ENCODE results near the gene SLC9A5. TPM values are rescaled to one million over a fixed set of nuclear protein-coding genes. Genes with fewer than 3 reads are reported as not detected.

Gene SLC9A5
- polyA plus RNA-seq, 1 donor (not counting 4 experiments of a cell fraction or from before 2014, with no cell fraction given), result 0.51 TPM

DNA sequence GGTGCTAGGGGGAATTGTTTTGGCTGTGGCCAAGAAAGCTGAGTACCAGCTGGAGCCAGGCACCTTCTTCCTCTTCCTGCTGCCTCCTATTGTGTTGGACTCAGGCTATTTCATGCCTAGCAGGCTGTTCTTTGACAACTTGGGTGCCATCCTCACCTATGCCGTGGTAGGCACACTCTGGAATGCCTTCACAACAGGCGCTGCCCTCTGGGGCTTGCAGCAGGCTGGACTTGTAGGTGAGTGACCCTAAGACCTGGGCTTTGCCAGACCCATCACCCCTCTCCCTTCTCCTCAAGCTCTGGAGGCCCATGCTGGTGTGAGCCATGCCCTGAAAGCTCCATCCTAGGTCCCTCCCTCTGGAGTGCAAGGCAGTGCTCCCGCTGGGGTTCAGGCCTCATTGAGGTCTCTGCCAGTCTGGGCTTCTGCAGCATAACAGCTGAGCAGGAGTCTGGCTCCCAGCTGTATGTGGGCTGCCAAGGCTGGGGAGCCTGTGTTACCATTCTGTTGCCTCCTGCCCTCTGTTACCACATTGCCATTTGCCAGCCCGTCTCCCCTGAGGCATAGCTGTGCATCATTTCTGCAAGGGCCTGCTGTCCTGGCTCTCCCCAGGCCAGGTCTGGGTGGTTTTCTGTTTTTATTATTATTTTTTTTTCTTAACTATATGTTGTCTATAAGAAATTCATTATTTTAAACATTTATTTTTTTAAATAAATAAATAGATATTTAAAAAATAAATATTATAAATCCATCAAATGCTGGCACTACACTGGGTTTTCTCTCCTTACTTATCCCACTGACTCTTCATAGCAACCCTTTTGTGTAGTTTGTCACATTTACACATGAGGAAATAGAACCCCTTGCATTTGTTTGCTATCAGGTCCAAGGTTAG lies 4.1 kb downstream of the SLC9A5 start:
- dilution Hi-C loops (cut with MboI; ENCODE audit: extremely low pct_ligation_motif_present, low sequenced_read_pairs), result no loop called here
- Histone ChIP-seq H3K4me1 (ENCODE audit: control insufficient read depth, extremely low read depth, insufficient read depth, low read length) (peaks cover 8% of the 10 kb centered on the region), H2AFZ (ENCODE audit: control insufficient read depth, low read length) (no peak overlapping the region), H3K36me3 (ENCODE audit: control insufficient read depth in 2 of 2, extremely low read depth in 1 of 2, insufficient read depth in 2 of 2, low read length in 2 of 2) (no peaks in the 10 kb centered on the region), H3K9me3 (ENCODE audit: control insufficient read depth, low read depth, low read length) (no peaks in the 10 kb centered on the region), H3K9me1 (ENCODE audit: control insufficient read depth, extremely low read depth, insufficient read depth, low read length) (no peaks in the 10 kb centered on the region), H3K27me3 (ENCODE audit: control insufficient read depth, extremely low read depth, insufficient read depth, low read length) (peaks cover 18% of the 10 kb centered on the region), H3K4me3 (ENCODE audit: control insufficient read depth in 2 of 3, extremely low read depth in 1 of 3, insufficient read depth in 2 of 3, low read depth in 1 of 3, low read length in 3 of 3) (no peak overlapping the region), H3K4me2 (ENCODE audit: control insufficient read depth, extremely low read depth, insufficient read depth, low read depth, low read length) (no peak overlapping the region), H3K27ac (ENCODE audit: control insufficient read depth, insufficient read depth, low read length) (no peak overlapping the region), H3K9ac (ENCODE audit: control insufficient read depth, extremely low read depth, insufficient read depth, low read length) (no peak overlapping the region), H3K79me2 (ENCODE audit: control insufficient read depth, insufficient read depth, low read length) (no peaks in the 10 kb centered on the region), H4K20me1 (ENCODE audit: control insufficient read depth, extremely low read depth, insufficient read depth, low read length) (no peaks in the 10 kb centered on the region)
- FAIRE-seq (no peak), DNase-seq (ENCODE audit: low read depth, low spot score) (no peak)
- no peak for TF ChIP-seq EZH2 (IDR thresholded peaks at IDR 0.05; ENCODE audit: low read length)
- TF ChIP-seq, protein P1, sequence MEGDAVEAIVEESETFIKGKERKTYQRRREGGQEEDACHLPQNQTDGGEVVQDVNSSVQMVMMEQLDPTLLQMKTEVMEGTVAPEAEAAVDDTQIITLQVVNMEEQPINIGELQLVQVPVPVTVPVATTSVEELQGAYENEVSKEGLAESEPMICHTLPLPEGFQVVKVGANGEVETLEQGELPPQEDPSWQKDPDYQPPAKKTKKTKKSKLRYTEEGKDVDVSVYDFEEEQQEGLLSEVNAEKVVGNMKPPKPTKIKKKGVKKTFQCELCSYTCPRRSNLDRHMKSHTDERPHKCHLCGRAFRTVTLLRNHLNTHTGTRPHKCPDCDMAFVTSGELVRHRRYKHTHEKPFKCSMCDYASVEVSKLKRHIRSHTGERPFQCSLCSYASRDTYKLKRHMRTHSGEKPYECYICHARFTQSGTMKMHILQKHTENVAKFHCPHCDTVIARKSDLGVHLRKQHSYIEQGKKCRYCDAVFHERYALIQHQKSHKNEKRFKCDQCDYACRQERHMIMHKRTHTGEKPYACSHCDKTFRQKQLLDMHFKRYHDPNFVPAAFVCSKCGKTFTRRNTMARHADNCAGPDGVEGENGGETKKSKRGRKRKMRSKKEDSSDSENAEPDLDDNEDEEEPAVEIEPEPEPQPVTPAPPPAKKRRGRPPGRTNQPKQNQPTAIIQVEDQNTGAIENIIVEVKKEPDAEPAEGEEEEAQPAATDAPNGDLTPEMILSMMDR (optimal IDR thresholded peaks at IDR 0.05 in 1 of 3, IDR thresholded peaks at IDR 0.05 in 1 of 3, conservative IDR thresholded peaks at IDR 0.05 in 1 of 3; ENCODE audit: extremely low read depth in 1 of 3, insufficient read depth in 2 of 3, low read length in 3 of 3), result no peak

DNA sequence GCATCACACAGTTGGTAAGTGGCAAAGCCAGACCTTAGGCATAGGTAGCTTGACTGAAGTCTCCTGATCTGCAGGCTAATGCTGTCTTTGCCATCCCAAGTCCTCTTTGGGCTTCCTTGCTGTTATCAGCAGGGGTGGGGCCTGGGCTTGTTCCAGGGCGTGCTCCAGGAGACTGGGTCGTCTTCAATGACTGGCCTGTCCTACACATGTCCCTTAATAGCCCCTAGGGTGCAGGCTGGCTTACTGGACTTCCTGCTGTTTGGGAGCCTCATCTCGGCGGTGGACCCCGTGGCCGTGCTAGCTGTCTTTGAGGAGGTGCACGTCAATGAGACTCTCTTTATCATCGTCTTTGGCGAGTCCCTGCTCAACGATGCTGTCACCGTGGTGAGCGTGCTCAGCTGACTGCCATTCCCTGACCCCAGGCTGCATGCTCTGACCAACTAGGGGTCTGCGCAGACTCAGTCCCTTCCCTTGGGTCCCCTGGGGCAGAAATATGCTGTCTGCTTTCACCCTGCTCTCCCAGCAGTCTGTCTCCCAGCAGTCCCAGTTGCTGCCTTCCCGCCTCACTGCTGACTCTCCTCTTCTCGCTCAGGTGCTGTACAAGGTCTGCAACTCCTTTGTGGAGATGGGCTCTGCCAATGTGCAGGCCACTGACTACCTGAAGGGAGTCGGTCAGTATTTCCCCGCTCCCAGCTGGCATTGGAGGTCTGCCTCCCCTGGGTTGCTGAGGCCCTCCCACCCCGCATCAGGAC lies 6.2 kb downstream of the SLC9A5 start:
- peaks cover 5% of the 10 kb centered on the region for H3K27me3 ChIP-seq (ENCODE audit: control insufficient read depth, extremely low read depth, insufficient read depth, low read length)
- H3K9me3 ChIP-seq (ENCODE audit: control insufficient read depth, low read depth, low read length), result no peaks in the 10 kb centered on the region
- no peaks in the 10 kb centered on the region for H3K9me1 ChIP-seq (ENCODE audit: control insufficient read depth, extremely low read depth, insufficient read depth, low read length)
- dilution Hi-C loops (cut with MboI; ENCODE audit: extremely low pct_ligation_motif_present, low sequenced_read_pairs), result no loop called here
- H3K4me1 ChIP-seq (ENCODE audit: control insufficient read depth, extremely low read depth, insufficient read depth, low read length), result no peaks in the 10 kb centered on the region
- no peak for TF ChIP-seq EZH2 (IDR thresholded peaks at IDR 0.05; ENCODE audit: low read length)
- H3K9ac ChIP-seq (ENCODE audit: control insufficient read depth, extremely low read depth, insufficient read depth, low read length), result no peak overlapping the region
- no peaks in the 10 kb centered on the region for H3K79me2 ChIP-seq (ENCODE audit: control insufficient read depth, insufficient read depth, low read length)
- no peak overlapping the region for H2AFZ ChIP-seq (ENCODE audit: control insufficient read depth, low read length)
- FAIRE-seq (no peak), DNase-seq (ENCODE audit: low read depth, low spot score) (no peak)
- H3K4me2 ChIP-seq (ENCODE audit: control insufficient read depth, extremely low read depth, insufficient read depth, low read depth, low read length), result no peak overlapping the region
- H3K36me3 ChIP-seq (ENCODE audit: control insufficient read depth in 2 of 2, extremely low read depth in 1 of 2, insufficient read depth in 2 of 2, low read length in 2 of 2), result no peaks in the 10 kb centered on the region
- no peak overlapping the region for H3K4me3 ChIP-seq (ENCODE audit: control insufficient read depth in 2 of 3, extremely low read depth in 1 of 3, insufficient read depth in 2 of 3, low read depth in 1 of 3, low read length in 3 of 3)
- H4K20me1 ChIP-seq (ENCODE audit: control insufficient read depth, extremely low read depth, insufficient read depth, low read length), result no peaks in the 10 kb centered on the region
- H3K27ac ChIP-seq (ENCODE audit: control insufficient read depth, insufficient read depth, low read length), result no peak overlapping the region
